ENCODE measurements around the gene ANKS1B.

ANKS1B gene

GRCh38 chr12:99151744-99152143 lies 833.0 kb downstream of the ANKS1B start:
- no peak for DNase-seq

- DNase-seq = no peak
Observed at GRCh38 chr12:99147130-99147529, 837.6 kb downstream of the ANKS1B start.

DNA sequence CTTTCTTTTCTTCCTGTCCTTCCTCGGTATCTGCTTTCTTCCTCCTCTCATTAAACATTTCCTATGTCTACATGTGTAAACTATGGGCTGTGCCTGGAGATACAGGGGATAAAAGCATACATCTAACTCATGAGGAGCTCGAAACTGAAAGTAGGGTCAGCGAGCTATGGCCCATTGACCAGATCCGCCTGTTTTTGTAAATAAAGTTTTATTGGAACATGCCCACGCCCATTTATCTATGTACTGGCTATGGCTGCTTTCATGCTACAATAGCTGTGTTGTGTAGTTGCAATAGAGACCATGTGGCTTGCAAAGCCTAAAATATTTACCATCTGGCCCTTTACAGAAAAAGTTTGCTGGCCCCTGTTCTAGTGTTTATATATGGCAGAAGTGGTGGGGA lies 838.0 kb downstream of the ANKS1B start:
- DNase-seq = no peak

DNA sequence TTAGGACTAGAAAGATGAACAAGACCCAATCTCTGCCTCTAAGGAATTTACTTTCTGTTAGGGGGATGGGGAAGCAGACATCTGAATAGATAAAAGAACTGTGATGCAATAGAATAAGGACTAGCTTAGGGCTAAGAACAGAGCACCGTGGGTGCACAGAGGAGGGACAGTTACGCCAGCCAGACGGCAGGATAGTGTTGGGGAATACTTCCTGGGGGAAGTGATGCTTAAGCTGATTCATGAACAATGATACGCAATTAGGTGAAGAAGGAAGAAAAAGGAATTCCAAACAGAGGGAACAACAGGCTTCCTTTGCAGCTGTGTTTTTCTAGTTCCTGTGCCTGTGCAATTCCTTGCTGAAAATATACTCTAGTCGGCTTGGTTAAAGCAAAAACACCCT lies 838.6 kb downstream of the ANKS1B start:
- DNase-seq = no peak

- DNase-seq = no peak
Observed at GRCh38 chr12:99142651-99143050, 842.1 kb downstream of the ANKS1B start.

GRCh38 chr12:99140017-99140720 lies 844.6 kb downstream of the ANKS1B start:
- DNase-seq = no peak

- no peak for DNase-seq
Observed at GRCh38 chr12:99138393-99138792, 846.3 kb downstream of the ANKS1B start.

- DNase-seq = no peak
Observed at GRCh38 chr12:99137124-99137855, 847.4 kb downstream of the ANKS1B start.

GRCh38 chr12:99136516-99136915 lies 848.2 kb downstream of the ANKS1B start:
- DNase-seq = no peak

DNA sequence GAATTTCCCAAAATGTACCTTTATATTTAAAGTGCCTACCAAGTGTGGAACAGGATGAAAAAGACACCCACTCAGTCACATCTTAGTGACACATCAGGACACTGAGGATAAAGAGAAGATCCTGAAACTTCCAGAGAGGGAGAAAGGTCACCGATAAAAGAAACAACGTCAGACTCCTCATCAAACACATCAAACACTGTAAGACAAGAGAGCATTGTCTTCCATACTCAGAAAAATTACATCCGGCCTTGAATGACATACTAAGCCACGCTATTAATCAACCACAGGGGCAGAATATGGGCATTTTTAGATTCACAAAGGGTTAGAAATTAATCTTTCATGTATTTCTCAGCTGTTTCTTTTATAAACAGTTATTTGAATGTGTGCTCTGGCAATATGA lies 849.4 kb downstream of the ANKS1B start:
- DNase-seq = no peak

- DNase-seq = no peak
Observed at GRCh38 chr12:99133401-99133800, 851.3 kb downstream of the ANKS1B start.

DNA sequence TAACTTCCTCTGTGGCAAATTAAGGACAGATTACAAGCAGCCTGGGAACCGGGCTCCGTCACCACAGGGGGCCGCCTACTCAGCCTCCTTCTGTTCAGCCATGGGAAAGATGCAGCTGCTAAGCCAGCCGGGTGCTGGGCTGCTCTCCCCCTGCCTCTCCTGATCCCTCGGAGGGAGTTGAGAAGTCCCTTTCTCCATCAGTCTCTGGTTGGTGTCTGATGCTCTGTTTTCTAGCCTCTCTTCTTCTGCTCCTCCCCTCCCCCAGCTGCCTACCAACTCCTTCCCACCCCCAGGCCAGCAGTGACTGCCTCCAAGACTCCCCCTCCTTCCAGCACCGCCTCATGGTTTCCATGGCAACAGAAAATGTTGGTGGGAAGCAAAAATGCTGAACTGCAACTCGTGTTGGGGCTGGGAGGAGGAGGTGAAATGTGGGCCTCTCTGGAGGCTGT lies 853.0 kb downstream of the ANKS1B start:
- DNase-seq = no peak

- no peak for DNase-seq
Observed at GRCh38 chr12:99130808-99131553, 853.8 kb downstream of the ANKS1B start.

- DNase-seq = no peak
Observed at GRCh38 chr12:99128246-99128802, 856.4 kb downstream of the ANKS1B start.

- no peak for DNase-seq
Observed at GRCh38 chr12:99122959-99123358, 861.8 kb downstream of the ANKS1B start.

DNA sequence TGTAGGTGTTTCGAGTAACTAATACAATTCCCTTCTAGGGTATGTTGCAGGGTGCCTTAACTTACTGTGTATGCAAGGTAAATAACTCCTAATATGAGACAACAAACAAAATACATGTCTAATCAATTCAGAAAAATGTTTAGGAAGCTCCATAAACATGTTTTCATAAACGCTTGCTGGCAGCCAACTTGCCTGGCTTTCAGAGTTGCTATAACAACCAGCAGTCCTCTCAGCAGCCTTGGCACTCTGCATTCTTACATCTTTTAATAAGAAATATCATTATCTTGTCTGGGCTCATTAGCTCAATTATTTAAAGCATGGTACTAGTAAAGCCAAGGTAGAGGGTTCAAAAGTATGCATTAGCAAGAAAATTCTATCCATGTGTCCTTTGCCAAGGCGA lies 862.2 kb downstream of the ANKS1B start:
- no peak for DNase-seq

GRCh38 chr12:99121546-99121945 lies 863.2 kb downstream of the ANKS1B start:
- DNase-seq = no peak

DNA sequence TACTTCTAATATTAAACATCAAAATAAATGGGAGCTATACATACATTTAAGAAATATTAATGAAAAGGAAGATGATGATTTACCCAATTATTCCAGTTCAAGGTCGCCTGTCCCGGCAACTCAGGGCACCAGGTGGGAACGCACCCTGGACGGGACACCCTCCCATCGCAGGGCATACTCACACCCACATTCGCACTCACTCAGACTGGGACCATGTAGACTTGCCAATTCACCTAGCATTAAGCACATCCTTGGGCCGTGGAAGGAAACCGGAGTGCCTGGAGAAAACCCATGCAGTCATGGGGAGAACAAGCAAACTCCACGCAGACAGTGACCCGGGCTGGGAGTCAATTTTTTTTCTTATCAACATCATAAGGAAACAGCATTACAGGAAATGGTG lies 864.8 kb downstream of the ANKS1B start:
- no peak for DNase-seq

DNA sequence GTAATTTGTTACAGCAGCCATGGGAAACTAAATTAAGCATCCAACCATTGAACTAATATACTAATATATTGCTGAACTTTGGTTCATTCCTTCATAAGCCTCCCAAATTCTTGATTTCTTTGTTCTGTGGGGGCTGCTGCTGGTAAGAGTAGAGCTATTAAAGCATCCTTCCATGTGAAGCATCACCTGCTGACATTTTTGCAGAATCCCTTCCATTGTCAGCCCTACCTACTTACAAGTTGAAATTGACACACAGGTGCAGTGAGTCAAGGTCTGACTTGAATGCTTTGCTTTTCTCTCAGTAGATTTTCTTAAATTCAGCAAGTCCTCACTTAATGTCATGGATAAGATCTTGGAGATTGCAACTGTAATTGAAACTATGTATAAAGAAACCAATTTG lies 865.3 kb downstream of the ANKS1B start:
- no peak for DNase-seq

DNA sequence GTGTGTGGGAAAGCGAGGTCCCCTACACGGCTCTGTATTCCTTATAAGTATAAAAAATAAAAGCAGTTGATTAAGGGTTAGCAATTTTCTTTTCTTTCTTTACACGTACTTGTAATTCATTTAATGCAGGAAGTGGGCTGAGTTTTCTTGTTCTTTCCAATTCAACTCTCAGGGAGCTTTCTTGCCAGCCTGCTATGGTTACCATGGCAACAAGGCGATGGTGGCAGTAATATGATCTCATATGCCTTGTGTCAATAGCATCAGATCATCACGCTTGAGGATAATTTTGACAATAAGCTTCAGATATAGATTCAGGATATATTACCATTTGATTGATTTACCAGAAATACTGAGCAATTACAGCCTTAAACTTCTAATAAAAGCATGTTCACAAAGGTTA lies 873.1 kb downstream of the ANKS1B start:
- DNase-seq = peak in 1 of 2 experiments; percentile 16

- no peak for DNase-seq
Observed at GRCh38 chr12:99110868-99111267, 873.9 kb downstream of the ANKS1B start.

- DNase-seq = no peak
Observed at GRCh38 chr12:99110212-99110611, 874.5 kb downstream of the ANKS1B start.

DNA sequence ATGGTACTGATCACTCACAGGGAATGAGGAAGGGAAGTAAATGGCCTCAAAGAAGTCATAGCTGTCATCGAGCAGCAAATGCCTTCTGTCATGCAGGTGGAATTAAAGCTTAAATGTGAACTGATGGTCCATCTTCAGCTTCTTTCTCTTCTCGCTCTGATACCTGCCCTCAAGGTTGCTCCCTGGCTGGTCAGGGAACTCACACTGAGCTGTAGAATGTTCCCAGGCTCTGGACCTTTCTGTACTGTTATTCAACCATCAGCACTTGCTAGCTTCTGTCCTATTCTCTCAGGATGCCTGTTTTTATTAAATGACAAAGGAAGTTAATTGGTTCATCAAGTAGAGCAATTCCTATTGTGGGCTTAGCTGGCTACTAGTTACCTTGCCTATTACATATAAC lies 875.8 kb downstream of the ANKS1B start:
- no peak for DNase-seq

Measured in cerebellar nuclear complex (tissue), 1 donor.